ENCODE data around the gene FBXW11. TPM values are rescaled to one million over a fixed set of nuclear protein-coding genes. Genes with fewer than 3 reads are reported as not detected.

FBXW11 gene
- total RNA-seq, 1 experiment from 2014 or later: 52.0 TPM

GRCh38 chr5:171931163-171931562, 75.3 kb downstream of the FBXW11 start:
- CTCF ChIA-PET: no interaction called here
- BruUV-seq (replicated peaks): no TSS peak
- Histone ChIP-seq H3K9ac (ENCODE audit: low read length) (no peak overlapping the region), H3K4me3 (replicated peaks in 1 of 2; ENCODE audit: low read depth in 1 of 2, low read length in 2 of 2) (no peak overlapping the region), H3K9me2 (ENCODE audit: insufficient read depth) (no peaks in the 10 kb centered on the region), H3K4me2 (ENCODE audit: low read length) (no peak overlapping the region), H2AFZ (ENCODE audit: low read depth, low read length, poor library complexity, severe bottlenecking) (no peak overlapping the region), H3K79me2 (ENCODE audit: insufficient read depth, low read length) (peaks cover 86% of the 10 kb centered on the region), H3K27me3 (ENCODE audit: insufficient read depth, low read length) (no peaks in the 10 kb centered on the region), H3K36me3 (ENCODE audit: control insufficient read depth in 1 of 2, insufficient read depth in 2 of 2, low read length in 2 of 2) (no peaks in the 10 kb centered on the region), H3K27ac (ENCODE audit: low read depth, low read length) (no peak overlapping the region), H3K9me3 (ENCODE audit: control insufficient read depth in 1 of 2, insufficient read depth in 1 of 2, low read depth in 1 of 2, low read length in 2 of 2) (no peaks in the 10 kb centered on the region; a peak in 1 of 4 replicates), H4K20me1 (ENCODE audit: insufficient read depth) (no peaks in the 10 kb centered on the region; the same call in 1 of the 2 replicates), H3K4me1 (ENCODE audit: control insufficient read depth in 1 of 2, insufficient read depth in 2 of 2, low read length in 2 of 2) (no peaks in the 10 kb centered on the region)
- no peak for TF ChIP-seq FOSL1 (IDR thresholded peaks at IDR 0.05; ENCODE audit: low read depth)
- no peak for TF ChIP-seq CTCF (IDR thresholded peaks at IDR 0.05 in 2 of 3, conservative IDR thresholded peaks at IDR 0.05 in 1 of 3; ENCODE audit: borderline replicate concordance in 1 of 3, insufficient read depth in 1 of 3, low read depth in 2 of 3, low read length in 2 of 3)
- no peak for TF ChIP-seq ZNF274 (IDR thresholded peaks at IDR 0.05; ENCODE audit: low read depth, low read length)
- TF ChIP-seq SP1 (IDR thresholded peaks at IDR 0.05; ENCODE audit: low read depth): no peak
- no peak for TF ChIP-seq SRF (IDR thresholded peaks at IDR 0.05; ENCODE audit: low read depth)
- TF ChIP-seq REST (IDR thresholded peaks at IDR 0.05; ENCODE audit: low read depth): no peak
- no peak for TF ChIP-seq JUND (IDR thresholded peaks at IDR 0.05)
- TF ChIP-seq TCF7L2 (IDR thresholded peaks at IDR 0.05; ENCODE audit: borderline replicate concordance, extremely low read depth, insufficient read depth, insufficient read length): no peak
- TF ChIP-seq ATF3 (IDR thresholded peaks at IDR 0.05): no peak
- intact Hi-C loops (cut with micrococcal nuclease): no loop called here
- DNase-seq (ENCODE audit: low read depth, low spot score): no peak
- POLR2A ChIA-PET: no interaction called here
- ATAC-seq: no peak
- RAD21 ChIA-PET (ENCODE audit: low non-redundant PET in 1 of 2, low total read pairs in 2 of 2, uncharacterized antibody in 2 of 2, unreplicated experiment in 2 of 2): no interaction called here
